ENCODE measurements around the gene GUCY2F. TPM values are rescaled to one million over a fixed set of nuclear protein-coding genes. Genes with fewer than 3 reads are reported as not detected.

The GUCY2F gene
- polyA plus RNA-seq, 2 of the 4 experiments (the other 2 are of a cell fraction) = not detected

DNA sequence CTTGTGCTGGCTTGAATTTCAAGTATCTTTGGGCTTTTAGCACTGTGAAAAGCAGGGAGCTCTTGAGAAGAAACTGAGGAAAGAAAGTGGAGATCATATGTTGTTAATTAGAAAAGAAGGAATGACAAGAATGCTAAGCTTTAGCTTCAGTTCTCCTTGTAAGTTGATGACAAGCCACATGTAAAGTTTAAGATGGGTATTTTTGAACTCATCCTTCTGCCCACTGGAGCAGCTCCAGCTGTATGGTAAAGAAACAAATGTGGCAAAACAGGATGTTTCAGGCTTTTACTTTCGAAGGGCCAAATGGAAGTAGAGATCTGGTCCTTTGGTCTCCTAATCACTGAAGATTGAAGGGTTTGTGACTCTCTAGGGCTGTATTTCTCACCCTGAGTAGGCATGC is 137.8 kb downstream of the GUCY2F start:
- TF ChIP-seq, protein P1, sequence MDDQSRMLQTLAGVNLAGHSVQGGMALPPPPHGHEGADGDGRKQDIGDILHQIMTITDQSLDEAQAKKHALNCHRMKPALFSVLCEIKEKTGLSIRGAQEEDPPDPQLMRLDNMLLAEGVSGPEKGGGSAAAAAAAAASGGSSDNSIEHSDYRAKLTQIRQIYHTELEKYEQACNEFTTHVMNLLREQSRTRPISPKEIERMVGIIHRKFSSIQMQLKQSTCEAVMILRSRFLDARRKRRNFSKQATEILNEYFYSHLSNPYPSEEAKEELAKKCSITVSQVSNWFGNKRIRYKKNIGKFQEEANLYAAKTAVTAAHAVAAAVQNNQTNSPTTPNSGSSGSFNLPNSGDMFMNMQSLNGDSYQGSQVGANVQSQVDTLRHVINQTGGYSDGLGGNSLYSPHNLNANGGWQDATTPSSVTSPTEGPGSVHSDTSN (IDR thresholded peaks at IDR 0.05) = no peak
- no peak for TF ChIP-seq KDM1A (IDR thresholded peaks at IDR 0.05; ENCODE audit: low read depth)
- POLR2A ChIA-PET = no interaction called here
- Histone ChIP-seq H3K4me1 (no peaks in the 10 kb centered on the region), H3K4me3 (no peak overlapping the region), H3K27ac (no peak overlapping the region), H3K4me2 (no peak overlapping the region), H3K9me3 (no peaks in the 10 kb centered on the region)
- DNase-seq (ENCODE audit: low read depth in 1 of 2, low spot score in 1 of 2) (no peak), FAIRE-seq (no peak), ATAC-seq (no peak)
- CTCF ChIA-PET = no interaction called here
- 8% methylated on average over 1 of the region's 1 CpG for WGBS (ENCODE audit: missing lambda C conversion rate)

DNA sequence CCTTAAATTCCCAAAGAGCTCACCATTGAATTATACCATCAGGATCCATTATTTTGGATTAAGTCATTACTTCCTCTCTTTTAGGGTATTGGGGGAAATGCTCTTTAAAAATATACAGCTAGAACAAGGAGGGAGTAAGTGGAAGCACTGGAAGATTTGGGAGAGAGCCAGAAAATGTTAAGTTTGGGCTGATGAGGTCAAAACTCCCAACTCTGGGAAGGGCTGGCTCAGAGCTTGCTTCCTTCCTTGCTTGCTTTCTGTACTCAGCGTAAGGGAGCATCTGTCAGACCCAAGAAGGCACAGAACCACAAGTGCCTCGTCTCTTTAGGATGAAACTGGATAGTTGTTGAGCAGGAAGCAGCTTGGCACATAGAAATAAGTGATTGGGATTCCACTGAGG is 138.2 kb downstream of the GUCY2F start:
- TF ChIP-seq TP53 (CRISPR knock-in tag; IDR thresholded peaks at IDR 0.05) (no peak), POLR2AphosphoS2 (conservative IDR thresholded peaks at IDR 0.05; ENCODE audit: low read length) (no peak), ZNF302 (CRISPR knock-in tag; IDR thresholded peaks at IDR 0.05) (no peak), NPAS2 (CRISPR knock-in tag; IDR thresholded peaks at IDR 0.05; ENCODE audit: borderline replicate concordance) (no peak), CBX8 (IDR thresholded peaks at IDR 0.05) (no peak), ZC3H11A (IDR thresholded peaks at IDR 0.05) (no peak), CHD2 (IDR thresholded peaks at IDR 0.05; ENCODE audit: low read length, partially characterized antibody) (no peak), FOSL2 (IDR thresholded peaks at IDR 0.05) (no peak), FOSL2 (CRISPR knock-in tag; IDR thresholded peaks at IDR 0.05) (no peak)
- TF ChIP-seq, protein P2, sequence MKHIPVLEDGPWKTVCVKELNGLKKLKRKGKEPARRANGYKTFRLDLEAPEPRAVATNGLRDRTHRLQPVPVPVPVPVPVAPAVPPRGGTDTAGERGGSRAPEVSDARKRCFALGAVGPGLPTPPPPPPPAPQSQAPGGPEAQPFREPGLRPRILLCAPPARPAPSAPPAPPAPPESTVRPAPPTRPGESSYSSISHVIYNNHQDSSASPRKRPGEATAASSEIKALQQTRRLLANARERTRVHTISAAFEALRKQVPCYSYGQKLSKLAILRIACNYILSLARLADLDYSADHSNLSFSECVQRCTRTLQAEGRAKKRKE (CRISPR knock-in tag; IDR thresholded peaks at IDR 0.05; ENCODE audit: low read depth) = no peak
- TF ChIP-seq, protein P3, sequence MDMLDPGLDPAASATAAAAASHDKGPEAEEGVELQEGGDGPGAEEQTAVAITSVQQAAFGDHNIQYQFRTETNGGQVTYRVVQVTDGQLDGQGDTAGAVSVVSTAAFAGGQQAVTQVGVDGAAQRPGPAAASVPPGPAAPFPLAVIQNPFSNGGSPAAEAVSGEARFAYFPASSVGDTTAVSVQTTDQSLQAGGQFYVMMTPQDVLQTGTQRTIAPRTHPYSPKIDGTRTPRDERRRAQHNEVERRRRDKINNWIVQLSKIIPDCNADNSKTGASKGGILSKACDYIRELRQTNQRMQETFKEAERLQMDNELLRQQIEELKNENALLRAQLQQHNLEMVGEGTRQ (IDR thresholded peaks at IDR 0.05) = no peak
- TF ChIP-seq, protein P4, sequence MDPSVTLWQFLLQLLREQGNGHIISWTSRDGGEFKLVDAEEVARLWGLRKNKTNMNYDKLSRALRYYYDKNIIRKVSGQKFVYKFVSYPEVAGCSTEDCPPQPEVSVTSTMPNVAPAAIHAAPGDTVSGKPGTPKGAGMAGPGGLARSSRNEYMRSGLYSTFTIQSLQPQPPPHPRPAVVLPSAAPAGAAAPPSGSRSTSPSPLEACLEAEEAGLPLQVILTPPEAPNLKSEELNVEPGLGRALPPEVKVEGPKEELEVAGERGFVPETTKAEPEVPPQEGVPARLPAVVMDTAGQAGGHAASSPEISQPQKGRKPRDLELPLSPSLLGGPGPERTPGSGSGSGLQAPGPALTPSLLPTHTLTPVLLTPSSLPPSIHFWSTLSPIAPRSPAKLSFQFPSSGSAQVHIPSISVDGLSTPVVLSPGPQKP (IDR thresholded peaks at IDR 0.05; ENCODE audit: low read depth, low read length) = no peak
- TF ChIP-seq, protein P5, sequence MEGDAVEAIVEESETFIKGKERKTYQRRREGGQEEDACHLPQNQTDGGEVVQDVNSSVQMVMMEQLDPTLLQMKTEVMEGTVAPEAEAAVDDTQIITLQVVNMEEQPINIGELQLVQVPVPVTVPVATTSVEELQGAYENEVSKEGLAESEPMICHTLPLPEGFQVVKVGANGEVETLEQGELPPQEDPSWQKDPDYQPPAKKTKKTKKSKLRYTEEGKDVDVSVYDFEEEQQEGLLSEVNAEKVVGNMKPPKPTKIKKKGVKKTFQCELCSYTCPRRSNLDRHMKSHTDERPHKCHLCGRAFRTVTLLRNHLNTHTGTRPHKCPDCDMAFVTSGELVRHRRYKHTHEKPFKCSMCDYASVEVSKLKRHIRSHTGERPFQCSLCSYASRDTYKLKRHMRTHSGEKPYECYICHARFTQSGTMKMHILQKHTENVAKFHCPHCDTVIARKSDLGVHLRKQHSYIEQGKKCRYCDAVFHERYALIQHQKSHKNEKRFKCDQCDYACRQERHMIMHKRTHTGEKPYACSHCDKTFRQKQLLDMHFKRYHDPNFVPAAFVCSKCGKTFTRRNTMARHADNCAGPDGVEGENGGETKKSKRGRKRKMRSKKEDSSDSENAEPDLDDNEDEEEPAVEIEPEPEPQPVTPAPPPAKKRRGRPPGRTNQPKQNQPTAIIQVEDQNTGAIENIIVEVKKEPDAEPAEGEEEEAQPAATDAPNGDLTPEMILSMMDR (IDR thresholded peaks at IDR 0.05) = no peak
- TF ChIP-seq, protein P1 (IDR thresholded peaks at IDR 0.05) = no peak
- TF ChIP-seq, protein P6, sequence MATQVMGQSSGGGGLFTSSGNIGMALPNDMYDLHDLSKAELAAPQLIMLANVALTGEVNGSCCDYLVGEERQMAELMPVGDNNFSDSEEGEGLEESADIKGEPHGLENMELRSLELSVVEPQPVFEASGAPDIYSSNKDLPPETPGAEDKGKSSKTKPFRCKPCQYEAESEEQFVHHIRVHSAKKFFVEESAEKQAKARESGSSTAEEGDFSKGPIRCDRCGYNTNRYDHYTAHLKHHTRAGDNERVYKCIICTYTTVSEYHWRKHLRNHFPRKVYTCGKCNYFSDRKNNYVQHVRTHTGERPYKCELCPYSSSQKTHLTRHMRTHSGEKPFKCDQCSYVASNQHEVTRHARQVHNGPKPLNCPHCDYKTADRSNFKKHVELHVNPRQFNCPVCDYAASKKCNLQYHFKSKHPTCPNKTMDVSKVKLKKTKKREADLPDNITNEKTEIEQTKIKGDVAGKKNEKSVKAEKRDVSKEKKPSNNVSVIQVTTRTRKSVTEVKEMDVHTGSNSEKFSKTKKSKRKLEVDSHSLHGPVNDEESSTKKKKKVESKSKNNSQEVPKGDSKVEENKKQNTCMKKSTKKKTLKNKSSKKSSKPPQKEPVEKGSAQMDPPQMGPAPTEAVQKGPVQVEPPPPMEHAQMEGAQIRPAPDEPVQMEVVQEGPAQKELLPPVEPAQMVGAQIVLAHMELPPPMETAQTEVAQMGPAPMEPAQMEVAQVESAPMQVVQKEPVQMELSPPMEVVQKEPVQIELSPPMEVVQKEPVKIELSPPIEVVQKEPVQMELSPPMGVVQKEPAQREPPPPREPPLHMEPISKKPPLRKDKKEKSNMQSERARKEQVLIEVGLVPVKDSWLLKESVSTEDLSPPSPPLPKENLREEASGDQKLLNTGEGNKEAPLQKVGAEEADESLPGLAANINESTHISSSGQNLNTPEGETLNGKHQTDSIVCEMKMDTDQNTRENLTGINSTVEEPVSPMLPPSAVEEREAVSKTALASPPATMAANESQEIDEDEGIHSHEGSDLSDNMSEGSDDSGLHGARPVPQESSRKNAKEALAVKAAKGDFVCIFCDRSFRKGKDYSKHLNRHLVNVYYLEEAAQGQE (IDR thresholded peaks at IDR 0.05) = no peak
- no peak for FAIRE-seq
- Histone ChIP-seq H3K27ac (no peak overlapping the region), H3K4me1 (no peaks in the 10 kb centered on the region), H3K9me3 (no peaks in the 10 kb centered on the region), H3K4me2 (no peak overlapping the region), H3K4me3 (no peak overlapping the region)
- no peak for DNase-seq (ENCODE audit: low read depth in 1 of 2, low spot score in 1 of 2)
- ATAC-seq = no peak
- CTCF ChIA-PET = no interaction called here
- POLR2A ChIA-PET = no interaction called here
- WGBS (ENCODE audit: missing lambda C conversion rate) = 0% methylated on average over 2 of the region's 2 CpGs

All from A549 (cell line).